Endothelial cell of umbilical vein (primary cell): Measurements from ENCODE around the gene RSPH1. TPM values are rescaled to one million over a fixed set of nuclear protein-coding genes. Genes with fewer than 3 reads are reported as not detected.

Experiments
- BruUV-seq: library from RNA; stranded (reverse); fragments of 400-500 nt; replicated peaks from 2 replicates; lab custom pipeline; 2021; lab: Mats Ljungman, UMichigan
- CTCF ChIA-PET: fragments of 300-600, 350-600 bp; sonication (Branson Sonifier 250); formaldehyde crosslinking; loops from one replicate; lab custom pipeline; 2021; ENCODE audit warnings: antibody characterized with exemption, inconsistent platforms; lab: Charles Lee
- POLR2A ChIA-PET: fragments of 300-600, 350-600 bp; sonication (Branson Sonifier 250); formaldehyde crosslinking; loops from one replicate; lab custom pipeline; 2021; ENCODE audit warnings: antibody characterized with exemption, inconsistent platforms; lab: Charles Lee
- DNase-seq: peaks from one replicate; pipeline ENCODE4 v3.0.0-alpha.2; 2011; ENCODE audit warnings: low read depth, low spot score
- FAIRE-seq: peaks from 2 replicates; lab custom pipeline; 2011; peaks lifted over from hg19 to GRCh38; lab: Jason Lieb, UNC
- H2AFZ ChIP-seq: 2 replicates; pipeline ENCODE4 v1.6.0; 2012; ENCODE audit warnings: low read depth, low read length, control low read depth, inconsistent platforms
- H3K27ac ChIP-seq: 2 replicates; pipeline ENCODE4 v1.5.1; 2011; ENCODE audit warnings: low read depth, mild to moderate bottlenecking, control low read depth, low read length, moderate library complexity; ENCODE audit not compliant: insufficient read depth
- H3K27me3 ChIP-seq, 2 experiments: 2 replicates each; pipeline versions ENCODE4 v1.6.0 to v1.6.1; 2011; ENCODE audit warnings: low read length in 2 of 2, mixed read lengths in 1 of 2; ENCODE audit not compliant: control insufficient read depth in 2 of 2, insufficient read depth in 2 of 2
- H3K36me3 ChIP-seq, 2 experiments: 2 replicates in 1 of 2; 3 replicates in 1 of 2; pipeline ENCODE4 v1.5.1; 2011; ENCODE audit warnings: low read length in 2 of 2, mild to moderate bottlenecking in 1 of 2, moderate library complexity in 1 of 2; ENCODE audit not compliant: control insufficient read depth in 2 of 2, insufficient read depth in 2 of 2; ENCODE audit errors: extremely low read depth in 1 of 2
- H3K4me1 ChIP-seq: 3 replicates; pipeline ENCODE4 v1.5.1; 2011; ENCODE audit warnings: mild to moderate bottlenecking, low read length; ENCODE audit not compliant: control insufficient read depth, insufficient read depth; ENCODE audit errors: extremely low read depth
- H3K4me2 ChIP-seq: 2 replicates; pipeline ENCODE4 v1.6.1; 2011; ENCODE audit warnings: low read length, control low read depth, mixed read lengths; ENCODE audit not compliant: insufficient read depth
- H3K4me3 ChIP-seq, 3 experiments: fragments of 200-600 bp in 1 of 3; sonication (generic), shearing (Covaris generic) in 1 of 3; replicated peaks in 1 of 3; 2 replicates each; pipeline ENCODE4 v1.5.1; 2011 to 2016; ENCODE audit warnings: control low read depth in 3 of 3, low read length in 3 of 3, mild to moderate bottlenecking in 2 of 3, inconsistent platforms in 1 of 3, low read depth in 1 of 3, moderate library complexity in 1 of 3; ENCODE audit not compliant: insufficient read depth in 1 of 3
- H3K79me2 ChIP-seq: 2 replicates; pipeline ENCODE4 v1.6.0; 2012; ENCODE audit warnings: low read length, inconsistent platforms; ENCODE audit not compliant: control insufficient read depth, insufficient read depth
- H3K9ac ChIP-seq: replicated peaks from 2 replicates; pipeline ENCODE3; 2011; ENCODE audit warnings: low read length, control low read depth; ENCODE audit not compliant: insufficient read depth; ENCODE audit errors: extremely low read depth
- H3K9me1 ChIP-seq: replicated peaks from 3 replicates; pipeline ENCODE4 v1.6.0; 2011; ENCODE audit warnings: mild to moderate bottlenecking, low read length; ENCODE audit not compliant: control insufficient read depth, insufficient read depth; ENCODE audit errors: extremely low read depth
- H3K9me3 ChIP-seq: replicated peaks from 2 replicates; pipeline ENCODE4 v1.5.1; 2012; ENCODE audit warnings: low read length, inconsistent platforms; ENCODE audit not compliant: control insufficient read depth, insufficient read depth
- H4K20me1 ChIP-seq: replicated peaks from 2 replicates; pipeline ENCODE3; 2011; ENCODE audit warnings: mild to moderate bottlenecking, low read length; ENCODE audit not compliant: control insufficient read depth, insufficient read depth; ENCODE audit errors: extremely low read depth
- EZH2 ChIP-seq: IDR thresholded peaks from 2 replicates; pipeline ENCODE4 v1.6.1; 2012; ENCODE audit warnings: borderline replicate concordance, low read depth, mild to moderate bottlenecking, moderate library complexity, low read length, inconsistent platforms; ENCODE audit not compliant: severe bottlenecking
- FOS ChIP-seq: IDR thresholded peaks from 2 replicates; pipeline ENCODE4 v1.6.1; 2011; ENCODE audit warnings: mild to moderate bottlenecking, low read length, moderate library complexity, borderline replicate concordance; ENCODE audit not compliant: insufficient read depth
- GATA2 ChIP-seq: IDR thresholded peaks from 2 replicates; pipeline ENCODE4 v1.7.0; 2011; ENCODE audit warnings: low read depth, mild to moderate bottlenecking, moderate library complexity, mixed read lengths, low read length; ENCODE audit not compliant: insufficient read length, insufficient read depth
- JUN ChIP-seq: IDR thresholded peaks from 2 replicates; pipeline ENCODE4 v1.6.1; 2011; ENCODE audit warnings: borderline replicate concordance, low read depth; ENCODE audit not compliant: insufficient read length, insufficient read depth
- MYC ChIP-seq: IDR thresholded peaks from one replicate; pipeline ENCODE4 v1.6.1; 2011; ENCODE audit warnings: mild to moderate bottlenecking, low read depth, low read length
- POLR2A ChIP-seq: IDR thresholded peaks from 2 replicates; pipeline ENCODE4 v1.6.1; 2012; ENCODE audit warnings: low read depth, mild to moderate bottlenecking, control low read depth, low read length
- POLR2AphosphoS5 ChIP-seq: IDR thresholded peaks from 2 replicates; pipeline ENCODE4 v1.6.1; 2012; ENCODE audit warnings: low read depth, mild to moderate bottlenecking, control low read depth, low read length, moderate library complexity; ENCODE audit not compliant: insufficient read depth
- dilution Hi-C: fragments of 300-500 bp; cut with MboI; formaldehyde crosslinking; loops from one replicate; pipeline ENCODE4 v1.15.0; 2019; ENCODE audit warnings: low sequenced_read_pairs; ENCODE audit not compliant: extremely low pct_ligation_motif_present
- intact Hi-C: fragments of 100-400 bp; cut with micrococcal nuclease; formaldehyde crosslinking; loops from one replicate; pipeline ENCODE4 v1.10.0; 2022
- polyA plus RNA-seq, 4 experiments: library from polyadenylated mRNA; depleted of rRNA in 3 of 4; stranded (reverse) in 3 of 4; unstranded in 1 of 4; fragments of >200 nt; gene quantifications; 2 replicates each; pipeline versions ENCODE4 v1.2.1 to v1.2.3, GENCODE V29; 2011 to 2012; ENCODE audit warnings: missing spikeins in 1 of 4
- total RNA-seq: library from RNA; stranded (reverse); gene quantifications from 2 replicates; pipeline ENCODE4 v1.2.3, GENCODE V29; 2021
- TF ChIP-seq, protein P1 (sequence below): IDR thresholded peaks from 2 replicates; pipeline ENCODE4 v1.6.1; 2011; ENCODE audit not compliant: insufficient read depth, insufficient read length
- TF ChIP-seq, protein P2 (sequence below), 2 donors: IDR thresholded peaks; 1 replicate in 1 of 2; 2 replicates in 1 of 2; pipeline ENCODE4 v1.5.1; 2011; ENCODE audit warnings: low read length in 2 of 2, mild to moderate bottlenecking in 2 of 2, moderate library complexity in 2 of 2, control low read depth in 1 of 2, inconsistent platforms in 1 of 2, low read depth in 1 of 2; ENCODE audit not compliant: insufficient read depth in 1 of 2; ENCODE audit errors: extremely low read depth in 1 of 2

Gene RSPH1
- total and polyA plus RNA-seq, 2 donors (not counting 3 experiments of a cell fraction or from before 2014, with no cell fraction given): 0.08 TPM; not detected in 1

DNA sequence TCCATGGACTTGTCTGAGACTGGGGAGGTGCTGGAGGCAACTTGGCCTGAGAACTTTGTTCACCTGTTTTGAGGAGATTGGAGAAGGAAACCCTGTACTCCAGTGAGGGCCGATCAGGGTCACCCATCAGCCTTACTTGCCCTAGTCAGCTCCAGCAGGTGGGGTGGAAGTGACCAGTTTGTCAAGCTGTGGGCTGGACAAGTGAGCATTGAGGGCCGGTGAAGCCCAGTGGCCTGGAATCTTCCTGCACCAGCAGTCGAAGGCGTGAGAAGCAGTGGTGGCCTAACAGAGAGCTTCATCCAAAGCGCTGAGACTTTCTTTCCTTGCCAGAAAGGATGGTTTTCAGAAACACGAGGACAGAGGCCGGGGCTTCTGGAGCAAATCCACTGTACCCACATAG lies 27.2 kb upstream of the RSPH1 start:
- POLR2A ChIA-PET: no interaction called here
- intact Hi-C loops: no loop called here

More for the DNA sequence above, 27.2 kb upstream of the RSPH1 start:
- H3K27me3 ChIP-seq: no peaks in the 10 kb centered on the region
- H4K20me1 ChIP-seq: no peaks in the 10 kb centered on the region
- no peak overlapping the region for H3K4me3 ChIP-seq
- no peak overlapping the region for H3K4me2 ChIP-seq
- no TSS peak for BruUV-seq
- H3K9me1 ChIP-seq: no peaks in the 10 kb centered on the region
- no peaks in the 10 kb centered on the region for H3K79me2 ChIP-seq
- CTCF ChIA-PET: interaction anchor here (1.3 kb wide), 1 partner anchor 9 kb away, joined by 3 read pairs; no protein-coding TSS in a partner anchor
- H3K27ac ChIP-seq: no peak overlapping the region
- H3K36me3 ChIP-seq: peaks cover 0 to 2% of the 10 kb centered on the region in 2 experiments
- dilution Hi-C loops: no loop called here
- no peaks in the 10 kb centered on the region for H3K9me3 ChIP-seq
- TF ChIP-seq, protein P1, sequence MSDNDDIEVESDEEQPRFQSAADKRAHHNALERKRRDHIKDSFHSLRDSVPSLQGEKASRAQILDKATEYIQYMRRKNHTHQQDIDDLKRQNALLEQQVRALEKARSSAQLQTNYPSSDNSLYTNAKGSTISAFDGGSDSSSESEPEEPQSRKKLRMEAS: no peak
- TF ChIP-seq MYC (no peak), GATA2 (no peak), EZH2 (no peak), FOS (no peak), JUN (no peak), POLR2AphosphoS5 (no peak), POLR2A (no peak)
- TF ChIP-seq, protein P2, sequence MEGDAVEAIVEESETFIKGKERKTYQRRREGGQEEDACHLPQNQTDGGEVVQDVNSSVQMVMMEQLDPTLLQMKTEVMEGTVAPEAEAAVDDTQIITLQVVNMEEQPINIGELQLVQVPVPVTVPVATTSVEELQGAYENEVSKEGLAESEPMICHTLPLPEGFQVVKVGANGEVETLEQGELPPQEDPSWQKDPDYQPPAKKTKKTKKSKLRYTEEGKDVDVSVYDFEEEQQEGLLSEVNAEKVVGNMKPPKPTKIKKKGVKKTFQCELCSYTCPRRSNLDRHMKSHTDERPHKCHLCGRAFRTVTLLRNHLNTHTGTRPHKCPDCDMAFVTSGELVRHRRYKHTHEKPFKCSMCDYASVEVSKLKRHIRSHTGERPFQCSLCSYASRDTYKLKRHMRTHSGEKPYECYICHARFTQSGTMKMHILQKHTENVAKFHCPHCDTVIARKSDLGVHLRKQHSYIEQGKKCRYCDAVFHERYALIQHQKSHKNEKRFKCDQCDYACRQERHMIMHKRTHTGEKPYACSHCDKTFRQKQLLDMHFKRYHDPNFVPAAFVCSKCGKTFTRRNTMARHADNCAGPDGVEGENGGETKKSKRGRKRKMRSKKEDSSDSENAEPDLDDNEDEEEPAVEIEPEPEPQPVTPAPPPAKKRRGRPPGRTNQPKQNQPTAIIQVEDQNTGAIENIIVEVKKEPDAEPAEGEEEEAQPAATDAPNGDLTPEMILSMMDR (IDR thresholded peaks at IDR 0.05; ENCODE audit: extremely low read depth in 1 of 2, insufficient read depth in 1 of 2, low read depth in 1 of 2, low read length in 2 of 2): no peak
- no peak overlapping the region for H2AFZ ChIP-seq
- FAIRE-seq (no peak), DNase-seq (no peak)
- no peaks in the 10 kb centered on the region for H3K4me1 ChIP-seq
- H3K9ac ChIP-seq: no peak overlapping the region
